ENCODE results near the gene TBX1.

DNA sequence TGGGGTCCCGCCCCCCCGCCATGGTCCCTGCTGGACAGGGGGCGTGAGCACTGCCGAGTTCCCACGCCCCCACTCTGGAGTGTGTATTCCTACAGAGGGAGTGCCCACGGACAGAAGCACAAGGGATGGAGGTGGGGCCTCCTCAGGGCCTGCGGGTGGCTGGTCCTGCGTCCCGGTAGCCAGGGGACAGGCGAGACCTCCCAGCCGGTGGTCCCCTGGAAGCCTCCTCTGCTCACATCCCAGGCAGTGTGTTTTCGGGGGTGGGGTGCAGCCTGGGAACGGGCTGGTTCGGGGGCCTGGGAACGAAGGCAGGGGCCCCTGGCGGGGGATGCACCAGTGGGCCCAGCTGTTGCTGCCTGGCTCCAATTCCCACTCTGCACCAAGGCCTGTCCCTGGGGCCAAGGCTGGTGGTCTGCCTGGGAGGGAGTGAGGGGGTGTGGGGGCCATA, 21.1 kb upstream of the TBX1 start:
- no peak for TF ChIP-seq CTCF (IDR thresholded peaks at IDR 0.05)
- TF ChIP-seq POLR2AphosphoS5 (IDR thresholded peaks at IDR 0.05): no peak
- TF ChIP-seq EP300 (IDR thresholded peaks at IDR 0.05): no peak
- TF ChIP-seq POLR2A (IDR thresholded peaks at IDR 0.05): no peak

Data from stomach (tissue), 4 donors.